NT2/D1 (cell line): ENCODE data around the gene TTR.

ENCODE experiments used
- SUZ12 ChIP-seq: IDR thresholded peaks from 2 replicates; pipeline ENCODE4 v1.6.1; 2011; ENCODE audit not compliant: insufficient read length, insufficient read depth; ENCODE audit errors: extremely low read depth
- ZNF274 ChIP-seq: IDR thresholded peaks from 2 replicates; pipeline ENCODE4 v1.6.1; 2011; ENCODE audit warnings: mild to moderate bottlenecking, low read depth, low read length

- TF ChIP-seq ZNF274, result no peak
- TF ChIP-seq SUZ12, result no peak
Measured at GRCh38 chr18:31612124-31612523, 20.4 kb downstream of the TTR start.
